GM12801 (cell line): Measurements from ENCODE around the gene MNT.

ENCODE experiments used
- CTCF ChIP-seq: IDR thresholded peaks from one replicate; pipeline ENCODE4 v1.5.1; 2011; ENCODE audit warnings: control low read depth; ENCODE audit not compliant: insufficient read length; ENCODE audit errors: extremely low read depth

MNT gene

GRCh38 chr17:2336215-2336851 is 64.5 kb downstream of the MNT start, which contains the start of gene TSR1:
TSS of gene TSR1 (minus strand) at chr17:2336457. CDS start at chr17:2336427, 30 bp downstream.
- no peak for TF ChIP-seq CTCF

- no peak for TF ChIP-seq CTCF
These were observed 65.1 kb downstream of the MNT start for GRCh38 chr17:2335726-2336214.
